SK-N-SH treated with all-trans-retinoic acid at 6 μM for 48 hours (cell line): ENCODE results near the gene PTPN22.

Experiments used
- ARNTL ChIP-seq: fragments of 450-650 bp; formaldehyde crosslinking; IDR thresholded peaks from 2 replicates; pipeline ENCODE4 v1.5.0; 2020; ENCODE audit warnings: low read depth, mild to moderate bottlenecking, moderate library complexity, borderline replicate concordance
- ISL1 ChIP-seq: fragments of 250-450 bp; sonication (Bioruptor Pico); IDR thresholded peaks from 2 replicates; pipeline ENCODE4 v2.1.2; 2022; ENCODE audit warnings: mild to moderate bottlenecking, moderate library complexity
- SNAI2 ChIP-seq: fragments of 250-450 bp; sonication (Bioruptor Pico); IDR thresholded peaks from 2 replicates; pipeline ENCODE4 v1.5.0; 2020; ENCODE audit warnings: mild to moderate bottlenecking, moderate library complexity
- TOX ChIP-seq: fragments of 250-450 bp; sonication (Bioruptor Pico); IDR thresholded peaks from 2 replicates; pipeline ENCODE4 v1.8.0; 2021; ENCODE audit warnings: mild to moderate bottlenecking, moderate library complexity, borderline replicate concordance
- ZFP3 ChIP-seq: fragments of 250-450 bp; sonication (Bioruptor Pico); IDR thresholded peaks from 2 replicates; pipeline ENCODE4 v1.5.0; 2020; ENCODE audit warnings: mild to moderate bottlenecking, moderate library complexity
- ZNF70 ChIP-seq: fragments of 450-650 bp; formaldehyde crosslinking; IDR thresholded peaks from 2 replicates; pipeline ENCODE4 v1.5.0; 2020; ENCODE audit warnings: mild to moderate bottlenecking, moderate library complexity
- TF ChIP-seq, protein P1 (sequence below): fragments of 250-450 bp; sonication (Bioruptor Pico); IDR thresholded peaks from 2 replicates; pipeline ENCODE4 v1.8.0; 2021; ENCODE audit warnings: low read depth, mild to moderate bottlenecking, moderate library complexity, borderline replicate concordance

DNA sequence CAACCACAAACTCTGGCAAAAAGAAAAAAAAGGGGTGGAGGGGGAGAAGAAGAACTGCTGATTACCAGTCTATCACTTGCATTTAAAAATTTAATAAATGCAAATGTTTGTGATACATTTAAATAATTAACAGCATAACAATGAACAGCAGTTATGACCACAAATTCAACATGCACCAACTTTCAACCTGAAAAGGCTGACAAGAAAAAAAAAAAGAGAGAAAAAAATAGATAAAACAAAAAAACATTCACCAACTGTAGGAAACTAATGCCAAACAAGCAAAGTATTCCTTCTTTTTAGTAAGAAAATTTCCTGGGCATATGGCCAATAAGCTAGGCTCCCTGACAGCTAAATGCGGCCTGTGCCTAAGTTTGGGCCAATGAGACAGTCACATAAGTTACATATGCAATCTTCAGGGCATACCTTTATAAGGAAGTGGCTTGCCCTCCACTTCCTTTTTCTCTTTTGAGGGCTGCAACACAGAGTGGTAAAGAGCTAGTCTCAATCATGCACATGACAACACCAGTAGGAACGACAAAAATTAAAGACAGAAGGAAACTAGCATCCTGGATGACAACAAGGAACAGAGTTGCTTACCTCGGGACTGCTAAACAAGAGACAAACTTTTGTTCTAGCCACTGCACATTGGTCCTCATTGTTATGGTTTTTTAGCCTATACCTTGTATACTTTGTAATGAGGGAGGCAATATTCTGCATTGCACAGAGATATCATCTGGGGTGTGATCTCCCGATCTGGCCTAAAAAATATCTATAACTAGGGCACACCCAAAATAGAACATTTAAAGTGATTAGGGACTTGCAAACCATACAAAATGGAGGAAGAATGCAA is 88.0 kb downstream of the PTPN22 start:
- TF ChIP-seq TOX, result no peak
- TF ChIP-seq ISL1 (CRISPR knock-in tag), result no peak
- TF ChIP-seq ZNF70, result no peak
- no peak for TF ChIP-seq ARNTL (CRISPR knock-in tag)
- TF ChIP-seq, protein P1, sequence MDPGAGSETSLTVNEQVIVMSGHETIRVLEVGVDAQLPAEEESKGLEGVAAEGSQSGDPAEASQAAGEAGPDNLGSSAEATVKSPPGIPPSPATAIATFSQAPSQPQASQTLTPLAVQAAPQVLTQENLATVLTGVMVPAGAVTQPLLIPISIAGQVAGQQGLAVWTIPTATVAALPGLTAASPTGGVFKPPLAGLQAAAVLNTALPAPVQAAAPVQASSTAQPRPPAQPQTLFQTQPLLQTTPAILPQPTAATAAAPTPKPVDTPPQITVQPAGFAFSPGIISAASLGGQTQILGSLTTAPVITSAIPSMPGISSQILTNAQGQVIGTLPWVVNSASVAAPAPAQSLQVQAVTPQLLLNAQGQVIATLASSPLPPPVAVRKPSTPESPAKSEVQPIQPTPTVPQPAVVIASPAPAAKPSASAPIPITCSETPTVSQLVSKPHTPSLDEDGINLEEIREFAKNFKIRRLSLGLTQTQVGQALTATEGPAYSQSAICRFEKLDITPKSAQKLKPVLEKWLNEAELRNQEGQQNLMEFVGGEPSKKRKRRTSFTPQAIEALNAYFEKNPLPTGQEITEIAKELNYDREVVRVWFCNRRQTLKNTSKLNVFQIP (CRISPR knock-in tag), result no peak
- TF ChIP-seq SNAI2, result no peak
- no peak for TF ChIP-seq ZFP3 (CRISPR knock-in tag)
